OCI-LY3 (cell line): ENCODE results near the gene GRID1.

Experiments used
- EZH2phosphoT487 ChIP-seq: fragments of 200-600 bp; shearing (Covaris generic); IDR thresholded peaks from 2 replicates; pipeline ENCODE4 v1.6.1; 2018; ENCODE audit warnings: antibody characterized with exemption, mixed run types, low read depth
- TF ChIP-seq, protein P1 (sequence below): fragments of 200-600, 300-600 bp; sonication (generic); IDR thresholded peaks from 2 replicates; pipeline ENCODE4 v1.5.1; 2014; ENCODE audit warnings: antibody characterized with exemption, low read length, low read depth

DNA sequence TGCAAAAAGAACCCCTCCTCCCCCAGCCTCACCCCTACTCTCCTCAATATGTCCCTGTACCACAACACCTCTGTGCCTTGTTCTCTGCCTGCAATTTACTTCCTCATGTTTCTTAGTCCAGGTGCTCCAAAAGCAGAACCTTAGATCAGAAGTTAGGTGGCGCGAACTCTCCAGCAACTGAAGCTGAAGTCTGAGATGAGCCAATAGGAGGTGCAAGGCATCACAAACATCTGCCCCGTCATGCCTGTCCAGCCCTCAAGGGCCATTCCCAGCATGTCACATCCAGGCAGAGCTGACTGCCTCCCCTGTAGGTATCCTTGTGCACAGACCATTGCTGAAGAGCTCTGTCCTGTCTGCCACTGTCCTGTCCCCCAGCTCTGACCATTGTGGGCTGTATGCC, 508.8 kb downstream of the GRID1 start:
- TF ChIP-seq, protein P1, sequence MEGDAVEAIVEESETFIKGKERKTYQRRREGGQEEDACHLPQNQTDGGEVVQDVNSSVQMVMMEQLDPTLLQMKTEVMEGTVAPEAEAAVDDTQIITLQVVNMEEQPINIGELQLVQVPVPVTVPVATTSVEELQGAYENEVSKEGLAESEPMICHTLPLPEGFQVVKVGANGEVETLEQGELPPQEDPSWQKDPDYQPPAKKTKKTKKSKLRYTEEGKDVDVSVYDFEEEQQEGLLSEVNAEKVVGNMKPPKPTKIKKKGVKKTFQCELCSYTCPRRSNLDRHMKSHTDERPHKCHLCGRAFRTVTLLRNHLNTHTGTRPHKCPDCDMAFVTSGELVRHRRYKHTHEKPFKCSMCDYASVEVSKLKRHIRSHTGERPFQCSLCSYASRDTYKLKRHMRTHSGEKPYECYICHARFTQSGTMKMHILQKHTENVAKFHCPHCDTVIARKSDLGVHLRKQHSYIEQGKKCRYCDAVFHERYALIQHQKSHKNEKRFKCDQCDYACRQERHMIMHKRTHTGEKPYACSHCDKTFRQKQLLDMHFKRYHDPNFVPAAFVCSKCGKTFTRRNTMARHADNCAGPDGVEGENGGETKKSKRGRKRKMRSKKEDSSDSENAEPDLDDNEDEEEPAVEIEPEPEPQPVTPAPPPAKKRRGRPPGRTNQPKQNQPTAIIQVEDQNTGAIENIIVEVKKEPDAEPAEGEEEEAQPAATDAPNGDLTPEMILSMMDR: no peak
- TF ChIP-seq EZH2phosphoT487: no peak
